Smooth muscle cell of the brain vasculature (primary cell): ENCODE measurements around the gene ELOVL4.

ENCODE experiments used
- DNase-seq: peaks from one replicate; pipeline ENCODE4 v3.0.0-alpha.2; 2012; ENCODE audit warnings: low read depth, low spot score

Gene ELOVL4

GRCh38 chr6:79911992-79912391 is 35.4 kb downstream of the ELOVL4 start:
- DNase-seq = no peak

- DNase-seq = no peak
Measured at GRCh38 chr6:79909517-79909916, 37.8 kb downstream of the ELOVL4 start.

GRCh38 chr6:79902046-79902445 is 45.3 kb downstream of the ELOVL4 start:
- DNase-seq = no peak

GRCh38 chr6:79898076-79898475 is 49.3 kb downstream of the ELOVL4 start:
- DNase-seq = no peak

GRCh38 chr6:79896075-79896449 is 51.3 kb downstream of the ELOVL4 start:
- no peak for DNase-seq

GRCh38 chr6:79895382-79896074 is 51.8 kb downstream of the ELOVL4 start:
- no peak for DNase-seq

- DNase-seq = no peak
Measured at GRCh38 chr6:79894939-79895338, 52.4 kb downstream of the ELOVL4 start.

GRCh38 chr6:79888587-79888986 is 58.8 kb downstream of the ELOVL4 start:
- DNase-seq = no peak

- no peak for DNase-seq
Measured at GRCh38 chr6:79878142-79878748, 69.1 kb downstream of the ELOVL4 start.

- no peak for DNase-seq
Measured at GRCh38 chr6:79874531-79875134, 72.7 kb downstream of the ELOVL4 start.

GRCh38 chr6:79872986-79873385 is 74.4 kb downstream of the ELOVL4 start:
- DNase-seq = no peak

GRCh38 chr6:79872303-79872702 is 75.0 kb downstream of the ELOVL4 start:
- DNase-seq = no peak

- peak; percentile 28 for DNase-seq
Measured at GRCh38 chr6:79869600-79870084, 77.7 kb downstream of the ELOVL4 start.

- DNase-seq = no peak
Measured at GRCh38 chr6:79869184-79869583, 78.2 kb downstream of the ELOVL4 start.

- DNase-seq = peak; percentile 24
Measured at GRCh38 chr6:79868098-79868722, 79.1 kb downstream of the ELOVL4 start.
